Psoas muscle (tissue), 8 donors: Measurements from ENCODE around the gene NNAT. TPM values are rescaled to one million over a fixed set of nuclear protein-coding genes. Genes with fewer than 3 reads are reported as not detected.

Source experiments
- ATAC-seq, 4 donors: fragments of 200-7000 bp; cut with Tn5 transposase; one replicate each; pipeline ENCODE4 v1.9.1; 2020; ENCODE audit warnings: moderate library complexity in 3 of 4, mild to moderate bottlenecking in 2 of 4
- DNase-seq, 2 donors: peaks; one replicate each; pipeline ENCODE4 v3.0.0-alpha.2; 2020
- H3K27ac ChIP-seq: fragments of 200-600 bp; one replicate; pipeline ENCODE4 v1.8.0; 2022
- H3K27me3 ChIP-seq, 3 donors: fragments of 200-600 bp in 1 of 3; one replicate each; pipeline versions ENCODE4 v1.6.1 to v1.8.0; 2013 to 2022; ENCODE audit warnings: low read length in 2 of 3, mild to moderate bottlenecking in 2 of 3, moderate library complexity in 1 of 3; ENCODE audit not compliant: insufficient read depth in 3 of 3
- H3K36me3 ChIP-seq, 2 donors: fragments of 200-600 bp in 1 of 2; one replicate each; pipeline versions ENCODE4 v1.6.1 to v1.8.0; 2013 to 2022; ENCODE audit warnings: low read depth in 1 of 2, mild to moderate bottlenecking in 1 of 2, moderate library complexity in 1 of 2; ENCODE audit not compliant: insufficient read depth in 1 of 2
- H3K4me1 ChIP-seq: fragments of 200-600 bp; one replicate; pipeline ENCODE4 v1.8.0; 2022
- H3K4me3 ChIP-seq: fragments of 200-600 bp; one replicate; pipeline ENCODE4 v1.8.0; 2022; ENCODE audit warnings: mild to moderate bottlenecking
- H3K9me3 ChIP-seq: fragments of 200-600 bp; one replicate; pipeline ENCODE4 v1.8.0; 2022
- WGBS, 3 donors: extraction: QIAGEN DNeasy Blood & Tissue Kit; methylation state at CpG; one replicate each; pipeline versions ENCODE4 v1.1.6 to v1.1.7; 2013; 5-methylcytosine and 5-hydroxymethylcytosine counted together
- intact Hi-C, 2 donors: fragments of 100-400 bp; cut with DNase I; formaldehyde crosslinking; loops; one replicate each; pipeline versions ENCODE4 v1.11.0 to v1.14.2; 2022
- polyA plus RNA-seq, 3 donors: library from polyadenylated mRNA; stranded (reverse); fragments of 200-250 nt; gene quantifications; one replicate each; pipeline ENCODE4 v1.2.3, GENCODE V29; 2013
- total RNA-seq, 4 donors: library from RNA; stranded (reverse); fragmentation: NEBNext Ultra II Directional in 2 of 4; extraction: Animal tissue kit (Norgen Biotek cat#: 25700) in 2 of 4; gene quantifications; one replicate each; pipeline versions ENCODE4 v1.2.1 to v1.2.4, GENCODE V29; 2021 to 2023
- TF ChIP-seq, protein P1 (sequence below): fragments of 200-600 bp; IDR thresholded peaks from one replicate; pipeline ENCODE4 v1.8.0; 2022; ENCODE audit warnings: antibody characterized with exemption
- donor health status: healthy with polysubstance abuse.
- donor health status: DM: no; HTN: no; CAD: no; lungs with moderate emphysema.
- donor health status: Bipolar disorder and iron deficiency.
- donor health status: healthy.
- donor health status: DM: yes; HTN: yes; CAD: no.
- donor health status: DM: no; HTN: no; CAD: no.
- donor health status: DM: no; HTN: no; CAD: no.
- donor health status: DM: yes; HTN: yes; CAD: no.

The NNAT gene
- total and polyA plus RNA-seq, 7 donors = 0.50 to 52.3 (median 2.0) TPM

DNA sequence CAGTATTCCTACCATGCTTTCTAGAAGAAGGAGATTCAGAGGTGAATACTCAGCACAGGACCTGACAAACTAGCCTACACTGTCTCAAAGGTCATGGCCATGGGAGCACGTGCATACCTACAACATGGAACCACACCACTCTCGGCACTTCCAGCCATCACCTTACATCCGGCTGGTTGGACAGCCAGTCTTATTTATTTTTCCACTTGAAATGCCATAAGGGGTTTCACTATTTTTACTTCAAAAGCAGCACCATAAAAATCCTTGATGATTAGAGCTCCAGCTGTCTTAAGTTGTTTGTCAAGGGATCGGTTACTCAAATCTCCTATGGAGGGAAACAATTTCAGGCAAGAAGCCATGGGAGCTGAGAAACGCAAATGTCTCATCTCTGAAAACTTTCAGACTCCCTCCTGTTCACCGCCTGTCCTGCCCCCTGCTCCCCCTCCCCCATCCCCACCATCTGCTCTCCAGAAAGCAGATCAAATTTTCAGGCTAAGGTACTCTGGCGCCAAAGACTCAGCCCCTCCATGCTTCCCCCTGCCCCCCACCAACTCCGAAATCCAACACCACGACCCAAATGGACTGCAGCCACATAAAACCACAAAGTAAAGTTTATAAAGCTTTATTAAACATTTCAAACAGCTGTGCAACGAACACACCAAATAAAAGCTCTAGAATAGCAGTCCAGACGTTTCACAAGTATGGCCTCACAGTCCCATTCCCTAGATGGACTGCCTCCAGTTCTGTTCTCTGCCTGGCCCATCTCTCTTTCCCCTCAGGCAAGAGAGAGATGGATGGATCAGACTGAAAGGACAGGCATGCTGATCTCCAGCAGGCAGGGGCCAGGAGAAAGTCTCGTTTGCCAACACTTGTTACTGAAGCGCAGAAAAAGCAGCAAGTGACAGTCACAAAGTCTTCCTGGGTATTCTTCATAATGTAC, 4.0 kb upstream of the NNAT start:
- ATAC-seq (peak; percentile 55 to 74 (median 60)), DNase-seq (peak in 1 of 2 donors; percentile 66)
- TF ChIP-seq, protein P1, sequence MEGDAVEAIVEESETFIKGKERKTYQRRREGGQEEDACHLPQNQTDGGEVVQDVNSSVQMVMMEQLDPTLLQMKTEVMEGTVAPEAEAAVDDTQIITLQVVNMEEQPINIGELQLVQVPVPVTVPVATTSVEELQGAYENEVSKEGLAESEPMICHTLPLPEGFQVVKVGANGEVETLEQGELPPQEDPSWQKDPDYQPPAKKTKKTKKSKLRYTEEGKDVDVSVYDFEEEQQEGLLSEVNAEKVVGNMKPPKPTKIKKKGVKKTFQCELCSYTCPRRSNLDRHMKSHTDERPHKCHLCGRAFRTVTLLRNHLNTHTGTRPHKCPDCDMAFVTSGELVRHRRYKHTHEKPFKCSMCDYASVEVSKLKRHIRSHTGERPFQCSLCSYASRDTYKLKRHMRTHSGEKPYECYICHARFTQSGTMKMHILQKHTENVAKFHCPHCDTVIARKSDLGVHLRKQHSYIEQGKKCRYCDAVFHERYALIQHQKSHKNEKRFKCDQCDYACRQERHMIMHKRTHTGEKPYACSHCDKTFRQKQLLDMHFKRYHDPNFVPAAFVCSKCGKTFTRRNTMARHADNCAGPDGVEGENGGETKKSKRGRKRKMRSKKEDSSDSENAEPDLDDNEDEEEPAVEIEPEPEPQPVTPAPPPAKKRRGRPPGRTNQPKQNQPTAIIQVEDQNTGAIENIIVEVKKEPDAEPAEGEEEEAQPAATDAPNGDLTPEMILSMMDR = no peak
- no peaks in the 10 kb centered on the region for H3K9me3 ChIP-seq
- H3K27ac ChIP-seq = peak overlapping the region; percentile 100
- peak overlapping the region; percentile 100 for H3K4me3 ChIP-seq
- intact Hi-C loops = no loop called here
- peaks cover 62% of the 10 kb centered on the region for H3K4me1 ChIP-seq
- H3K27me3 ChIP-seq = no peaks in the 10 kb centered on the region
- H3K36me3 ChIP-seq = peaks cover 0 to 69% of the 10 kb centered on the region in 2 donors
- WGBS, 3 donors = 21 to 35% (median 26%) methylated on average over 13 of the region's 13 CpGs

DNA sequence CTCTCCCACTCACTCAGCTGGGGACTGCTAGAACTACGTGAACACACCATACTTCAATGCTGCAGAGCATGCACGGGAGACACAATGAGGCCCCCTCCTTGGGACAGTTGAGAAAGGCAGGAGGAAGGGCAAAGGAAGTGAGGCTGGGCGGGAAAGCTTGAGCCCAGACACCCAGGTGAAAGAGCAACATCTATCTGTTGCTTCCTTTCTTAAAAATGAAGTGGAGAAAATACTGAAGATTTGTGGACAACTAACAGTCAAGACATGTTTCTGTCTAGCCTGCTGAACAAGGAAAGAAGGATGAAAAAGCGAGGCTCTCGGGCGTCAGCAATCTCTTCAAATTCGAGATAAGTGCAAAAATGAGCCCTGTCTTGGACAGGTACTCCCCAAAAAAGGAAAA, 3.0 kb upstream of the NNAT start:
- 79 to 87% (median 81%) methylated on average over 7 of the region's 7 CpGs for WGBS, 3 donors
- intact Hi-C loops = no loop called here
- Histone ChIP-seq H3K27ac (peak overlapping the region; percentile 100), H3K9me3 (no peaks in the 10 kb centered on the region), H3K36me3 (peaks cover 0 to 65% of the 10 kb centered on the region in 2 donors), H3K4me1 (peaks cover 64% of the 10 kb centered on the region), H3K27me3 (no peaks in the 10 kb centered on the region), H3K4me3 (peak overlapping the region; percentile 100)
- DNase-seq (no peak), ATAC-seq (no peak)
- TF ChIP-seq, protein P1 = no peak

DNA sequence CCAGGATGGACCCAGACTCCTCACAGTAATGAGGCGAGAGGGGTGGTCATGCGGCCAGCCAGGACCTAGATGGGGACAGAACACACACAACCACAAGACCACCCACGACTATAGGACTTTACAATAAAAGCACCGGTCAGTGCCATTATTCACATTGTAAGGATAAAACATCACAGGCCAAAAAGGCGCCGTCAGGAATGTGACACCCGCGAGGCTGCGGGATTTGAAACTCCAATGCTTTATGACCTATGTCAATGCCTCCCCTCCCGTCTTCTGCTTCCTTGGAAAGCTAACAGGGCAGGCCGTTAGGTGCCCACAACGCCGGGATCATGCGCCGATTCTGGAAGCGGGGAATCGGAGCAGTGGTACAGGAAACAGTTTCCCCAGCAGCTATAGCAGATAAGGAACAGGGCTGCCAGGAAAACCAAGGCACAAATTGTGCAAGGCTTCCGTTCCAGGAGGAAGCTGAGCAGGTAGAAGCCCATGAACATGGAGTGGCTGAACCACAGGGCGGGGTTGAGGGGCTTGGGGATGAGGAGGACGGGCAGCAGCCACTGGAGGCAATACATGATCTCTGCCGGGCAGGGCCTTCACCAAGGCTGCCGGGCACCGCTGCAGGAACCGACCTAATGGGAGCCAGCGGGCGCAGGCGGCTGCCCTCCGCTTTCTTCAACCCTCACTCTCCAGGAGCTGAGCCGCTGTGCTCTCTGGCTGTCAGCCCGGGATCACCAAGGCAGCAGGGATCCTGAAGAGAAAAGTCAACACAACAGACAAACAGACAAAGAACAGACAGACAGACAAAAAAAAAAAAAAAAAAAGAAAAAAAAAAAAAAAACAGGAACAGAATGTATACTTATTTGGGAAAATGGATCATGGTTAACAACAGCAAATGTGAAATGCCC, 2.2 kb upstream of the NNAT start:
- Histone ChIP-seq H3K4me3 (peak overlapping the region; percentile 100), H3K4me1 (peaks cover 64% of the 10 kb centered on the region), H3K27me3 (no peaks in the 10 kb centered on the region), H3K9me3 (no peaks in the 10 kb centered on the region), H3K27ac (peak overlapping the region; percentile 100), H3K36me3 (peaks cover 0 to 66% of the 10 kb centered on the region in 2 donors)
- TF ChIP-seq, protein P1 = no peak
- intact Hi-C loops = no loop called here
- 33 to 39% (median 36%) methylated on average over 30 of the region's 30 CpGs for WGBS, 3 donors
- ATAC-seq (peak in 3 of 4 donors; percentile 6 to 26 (median 15)), DNase-seq (peak in 1 of 2 donors; percentile 73)

DNA sequence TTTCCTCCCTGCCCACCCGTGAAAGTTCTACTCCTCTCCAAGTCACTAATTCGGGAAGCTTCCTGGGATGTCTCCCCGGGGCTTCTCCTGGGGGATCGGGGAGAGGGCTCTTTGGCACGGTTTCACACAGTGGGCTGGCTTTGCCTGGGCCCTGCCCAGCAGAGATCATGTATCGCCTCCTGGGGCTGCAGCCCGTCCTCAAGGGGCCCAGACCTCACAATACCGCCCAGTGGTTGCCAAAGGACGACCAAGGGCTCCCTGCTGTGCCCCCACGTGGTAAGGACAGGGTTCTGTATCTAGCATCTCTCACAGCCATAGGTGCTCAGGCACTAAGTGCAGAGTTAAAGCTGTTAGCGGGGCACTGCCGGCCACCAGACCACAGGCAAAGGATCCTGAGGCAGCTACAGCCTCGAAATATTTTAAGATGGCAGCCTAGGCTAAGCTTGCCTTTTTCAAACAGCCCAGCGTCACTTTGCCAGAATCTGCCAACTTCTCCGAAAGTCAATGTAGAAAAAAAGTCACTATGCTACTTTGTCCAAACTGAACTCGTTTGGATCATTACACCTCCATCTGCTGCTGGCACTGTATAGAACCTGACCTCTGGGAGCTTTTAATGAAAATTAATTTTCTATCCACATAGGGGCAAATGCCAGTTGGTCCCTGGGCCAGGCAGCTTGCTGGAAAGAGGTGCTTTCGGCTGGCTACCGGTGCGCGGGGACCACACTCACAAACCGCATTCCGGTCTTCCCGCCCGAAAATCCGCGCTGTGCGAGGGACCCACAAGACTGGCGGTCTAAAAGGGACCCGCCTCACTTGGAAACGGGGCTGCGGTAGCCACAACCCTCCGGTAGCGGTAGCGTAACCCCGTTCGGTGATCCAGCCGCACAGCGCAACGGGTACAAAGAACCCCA, 1.3 kb upstream of the NNAT start:
- 57 to 65% (median 62%) methylated on average over 39 of the region's 39 CpGs for WGBS, 3 donors
- Histone ChIP-seq H3K27ac (peak overlapping the region; percentile 100), H3K4me1 (peaks cover 63% of the 10 kb centered on the region), H3K9me3 (no peaks in the 10 kb centered on the region), H3K36me3 (peaks cover 0 to 58% of the 10 kb centered on the region in 2 donors), H3K4me3 (peak overlapping the region; percentile 100), H3K27me3 (no peaks in the 10 kb centered on the region)
- peak in 1 of 2 donors; percentile 62 for DNase-seq
- TF ChIP-seq, protein P1 = no peak
- ATAC-seq = peak; percentile 10 to 25 (median 16)
- intact Hi-C loops = loop anchor here in 1 of 2 donors (10.0 kb wide), 1 partner anchor 425 kb away; the partner anchor contains the start of gene RBL1
